HG03442 (cell line): ENCODE results near the gene PLS3.

ENCODE experiments used
- ATAC-seq: cut with Tn5 transposase; IDR thresholded peaks from one replicate; pipeline ENCODE4 v1.9.1; 2021; ENCODE audit warnings: mild to moderate bottlenecking, moderate library complexity; ENCODE audit not compliant: unreplicated experiment

Gene PLS3

DNA sequence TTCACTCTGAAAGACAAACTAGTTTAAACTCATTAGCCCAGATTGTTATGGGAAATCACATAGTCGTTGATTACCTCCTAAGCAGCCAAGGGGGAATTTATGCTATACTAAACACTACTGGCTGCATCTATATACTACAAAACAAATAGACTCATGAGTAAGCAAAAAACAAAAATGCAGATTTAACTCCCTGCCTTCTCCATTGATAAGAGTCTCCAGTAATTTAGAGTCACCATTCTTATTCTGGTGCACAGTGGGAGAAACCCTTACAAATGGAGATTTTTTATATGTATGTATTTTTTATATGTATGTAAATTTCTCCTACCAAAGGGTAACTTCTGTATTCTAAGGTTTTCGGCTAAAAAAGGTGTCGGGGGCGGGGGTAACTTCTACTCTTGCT lies 126.6 kb downstream of the PLS3 start:
- no peak for ATAC-seq

GRCh38 chrX:115689931-115690330 lies 129.0 kb downstream of the PLS3 start:
- no peak for ATAC-seq

DNA sequence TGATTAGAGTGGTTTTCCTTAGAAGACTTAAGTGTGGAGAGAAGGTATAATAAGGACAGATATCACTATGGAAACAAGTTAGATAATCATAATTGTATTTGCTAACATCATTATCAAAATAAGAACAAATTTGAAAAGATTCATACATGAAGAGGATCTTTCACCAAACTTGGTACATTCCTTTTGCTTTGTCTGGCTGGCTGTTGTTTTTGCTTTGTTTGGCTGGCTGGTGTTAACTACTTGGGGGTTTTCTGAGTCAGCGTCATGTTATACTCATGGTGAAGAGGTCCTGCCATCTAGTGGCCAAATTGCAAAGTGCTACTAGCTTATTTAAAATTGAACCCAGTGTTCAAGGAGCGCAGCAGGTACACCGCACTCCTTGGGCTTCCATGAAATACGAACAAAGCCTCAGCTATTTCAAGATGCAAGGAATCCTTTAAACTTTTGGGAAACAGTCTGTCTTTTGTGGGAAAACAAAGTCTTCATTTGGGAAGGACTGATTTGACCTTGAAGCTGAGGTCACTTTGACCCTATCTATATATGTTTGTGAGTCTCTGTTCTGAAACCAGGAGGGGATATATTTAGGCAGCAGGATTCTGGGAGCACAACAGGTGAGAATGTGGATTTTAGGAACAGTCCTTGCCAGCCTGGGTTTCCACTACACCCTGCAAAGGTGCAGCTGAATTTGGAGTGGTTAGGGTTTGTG lies 129.7 kb downstream of the PLS3 start:
- ATAC-seq = peak; percentile 94

- no peak for ATAC-seq
Measured at GRCh38 chrX:115693476-115693875, 132.5 kb downstream of the PLS3 start.

DNA sequence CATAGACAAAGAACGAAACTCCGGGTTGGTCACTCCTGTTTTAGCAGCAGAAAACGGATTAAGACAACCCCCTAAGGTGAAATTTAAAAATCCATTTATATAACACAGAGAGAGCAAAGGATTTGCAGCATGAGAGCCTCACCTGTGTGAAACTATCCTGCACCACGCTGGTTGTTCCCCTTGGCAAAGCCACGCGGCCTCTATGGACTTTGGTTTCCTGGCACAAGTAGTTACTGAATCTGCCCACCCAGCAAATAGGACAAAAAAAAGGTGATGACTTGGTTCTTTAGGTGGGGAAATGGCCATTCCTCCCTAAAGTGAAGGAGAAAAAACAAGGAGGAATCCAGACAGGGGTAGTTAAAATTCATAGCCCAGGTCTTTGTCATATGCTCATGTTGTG lies 133.1 kb downstream of the PLS3 start:
- no peak for ATAC-seq

DNA sequence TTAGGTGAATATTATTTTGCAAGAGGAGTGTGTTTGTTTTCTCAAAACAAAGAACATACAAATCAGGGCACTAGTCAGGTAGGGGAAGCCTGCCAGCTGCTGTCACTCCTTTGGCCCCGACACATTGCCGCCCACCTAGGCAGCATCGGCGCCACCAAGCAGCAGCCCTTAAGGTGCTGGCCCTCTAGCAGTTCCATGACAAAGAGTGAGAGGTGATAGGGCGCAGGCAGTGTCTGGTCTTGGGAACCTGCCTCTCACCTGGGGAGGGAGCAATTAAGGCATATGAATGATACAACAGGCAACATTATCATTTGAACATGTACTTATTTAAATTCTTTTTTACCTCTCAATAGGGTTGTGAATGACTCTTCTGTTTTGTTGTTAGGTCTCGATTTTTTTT lies 135.1 kb downstream of the PLS3 start:
- ATAC-seq = no peak

- ATAC-seq = no peak
Measured at GRCh38 chrX:115696939-115697338, 136.0 kb downstream of the PLS3 start.

DNA sequence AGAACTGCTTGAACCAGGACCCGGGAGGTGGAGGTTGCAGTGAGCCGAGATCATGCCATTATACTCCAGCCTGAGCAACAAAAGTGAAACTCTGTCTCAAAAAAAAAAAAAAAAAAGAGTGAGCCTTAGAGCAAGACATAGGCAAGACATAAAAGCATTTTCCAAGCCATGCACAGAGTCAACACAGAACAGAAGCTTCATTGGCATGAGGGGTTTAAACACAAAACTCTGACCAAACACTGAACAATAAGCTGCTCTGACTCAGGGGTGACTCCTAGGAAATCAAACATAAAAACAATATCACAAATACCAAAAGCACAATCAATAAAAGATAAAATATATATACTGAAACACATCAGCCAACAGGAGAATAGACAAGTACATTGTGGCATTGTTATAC lies 136.8 kb downstream of the PLS3 start:
- ATAC-seq = no peak
